Measurements from ENCODE around the gene ALDH1A3.

Gene ALDH1A3

GRCh38 chr15:100885116-100885515 is 5.5 kb downstream of the ALDH1A3 start:
- Histone ChIP-seq H3K4me3 (ENCODE audit: extremely low read depth, insufficient read depth, low read length, poor library complexity, severe bottlenecking) (no peak overlapping the region), H3K9me3 (ENCODE audit: control insufficient read depth, low read length) (no peaks in the 10 kb centered on the region), H3K36me3 (ENCODE audit: control insufficient read depth, insufficient read depth, low read length) (no peaks in the 10 kb centered on the region), H3K4me1 (ENCODE audit: control insufficient read depth, insufficient read depth, low read length, poor library complexity, severe bottlenecking) (peaks cover 14% of the 10 kb centered on the region), H3K27ac (ENCODE audit: low read depth, low read length, severe bottlenecking) (no peak overlapping the region)
- 98 to 100% methylated on average over 2 to 5 of the region's 8 CpGs for WGBS, 2 experiments (ENCODE audit: insufficient coverage in 2 of 2)

GRCh38 chr15:100885811-100886210 is 6.2 kb downstream of the ALDH1A3 start:
- Histone ChIP-seq H3K4me1 (ENCODE audit: control insufficient read depth, insufficient read depth, low read length, poor library complexity, severe bottlenecking) (peaks cover 21% of the 10 kb centered on the region), H3K27ac (ENCODE audit: low read depth, low read length, severe bottlenecking) (no peak overlapping the region), H3K4me3 (ENCODE audit: extremely low read depth, insufficient read depth, low read length, poor library complexity, severe bottlenecking) (no peak overlapping the region), H3K9me3 (ENCODE audit: control insufficient read depth, low read length) (no peaks in the 10 kb centered on the region), H3K36me3 (ENCODE audit: control insufficient read depth, insufficient read depth, low read length) (no peaks in the 10 kb centered on the region)
- 80 to 86% methylated on average over 1 to 5 of the region's 7 CpGs for WGBS, 2 experiments (ENCODE audit: insufficient coverage in 2 of 2)

GRCh38 chr15:100887211-100887913 is 7.7 kb downstream of the ALDH1A3 start:
- H3K9me3 ChIP-seq (ENCODE audit: control insufficient read depth, low read length) = no peaks in the 10 kb centered on the region
- H3K27ac ChIP-seq (ENCODE audit: low read depth, low read length, severe bottlenecking) = no peak overlapping the region
- no peaks in the 10 kb centered on the region for H3K36me3 ChIP-seq (ENCODE audit: control insufficient read depth, insufficient read depth, low read length)
- H3K4me1 ChIP-seq (ENCODE audit: control insufficient read depth, insufficient read depth, low read length, poor library complexity, severe bottlenecking) = peaks cover 33% of the 10 kb centered on the region
- WGBS, 2 experiments (ENCODE audit: insufficient coverage in 2 of 2) = 90 to 93% methylated on average over 19 to 22 of the region's 22 CpGs
- no peak overlapping the region for H3K4me3 ChIP-seq (ENCODE audit: extremely low read depth, insufficient read depth, low read length, poor library complexity, severe bottlenecking)

GRCh38 chr15:100889385-100890050 is 9.9 kb downstream of the ALDH1A3 start:
- 66 to 86% methylated on average over 15 to 18 of the region's 20 CpGs for WGBS, 2 experiments (ENCODE audit: insufficient coverage in 2 of 2)
- Histone ChIP-seq H3K4me1 (ENCODE audit: control insufficient read depth, insufficient read depth, low read length, poor library complexity, severe bottlenecking) (peaks cover 33% of the 10 kb centered on the region), H3K9me3 (ENCODE audit: control insufficient read depth, low read length) (no peaks in the 10 kb centered on the region), H3K36me3 (ENCODE audit: control insufficient read depth, insufficient read depth, low read length) (no peaks in the 10 kb centered on the region), H3K4me3 (ENCODE audit: extremely low read depth, insufficient read depth, low read length, poor library complexity, severe bottlenecking) (no peak overlapping the region), H3K27ac (ENCODE audit: low read depth, low read length, severe bottlenecking) (peak overlapping the region; percentile 53)

- no peaks in the 10 kb centered on the region for H3K36me3 ChIP-seq (ENCODE audit: control insufficient read depth, insufficient read depth, low read length)
- no peak overlapping the region for H3K4me3 ChIP-seq (ENCODE audit: extremely low read depth, insufficient read depth, low read length, poor library complexity, severe bottlenecking)
- WGBS, 2 experiments (ENCODE audit: insufficient coverage in 2 of 2) = 83 to 85% methylated on average over 7 to 8 of the region's 10 CpGs
- peaks cover 33% of the 10 kb centered on the region for H3K4me1 ChIP-seq (ENCODE audit: control insufficient read depth, insufficient read depth, low read length, poor library complexity, severe bottlenecking)
- no peak overlapping the region for H3K27ac ChIP-seq (ENCODE audit: low read depth, low read length, severe bottlenecking)
- no peaks in the 10 kb centered on the region for H3K9me3 ChIP-seq (ENCODE audit: control insufficient read depth, low read length)
Measured at GRCh38 chr15:100890051-100890720, 10.6 kb downstream of the ALDH1A3 start.

- H3K4me1 ChIP-seq (ENCODE audit: control insufficient read depth, insufficient read depth, low read length, poor library complexity, severe bottlenecking) = peaks cover 33% of the 10 kb centered on the region
- no peaks in the 10 kb centered on the region for H3K36me3 ChIP-seq (ENCODE audit: control insufficient read depth, insufficient read depth, low read length)
- WGBS, 2 experiments (ENCODE audit: insufficient coverage in 2 of 2) = 93 to 94% methylated on average over 4 to 5 of the region's 6 CpGs
- no peak overlapping the region for H3K4me3 ChIP-seq (ENCODE audit: extremely low read depth, insufficient read depth, low read length, poor library complexity, severe bottlenecking)
- H3K27ac ChIP-seq (ENCODE audit: low read depth, low read length, severe bottlenecking) = no peak overlapping the region
- no peaks in the 10 kb centered on the region for H3K9me3 ChIP-seq (ENCODE audit: control insufficient read depth, low read length)
Measured at GRCh38 chr15:100890850-100891249, 11.2 kb downstream of the ALDH1A3 start.

GRCh38 chr15:100891307-100892012 is 11.8 kb downstream of the ALDH1A3 start:
- Histone ChIP-seq H3K36me3 (ENCODE audit: control insufficient read depth, insufficient read depth, low read length) (no peaks in the 10 kb centered on the region), H3K9me3 (ENCODE audit: control insufficient read depth, low read length) (no peaks in the 10 kb centered on the region), H3K27ac (ENCODE audit: low read depth, low read length, severe bottlenecking) (peak overlapping the region; percentile 10), H3K4me3 (ENCODE audit: extremely low read depth, insufficient read depth, low read length, poor library complexity, severe bottlenecking) (no peak overlapping the region), H3K4me1 (ENCODE audit: control insufficient read depth, insufficient read depth, low read length, poor library complexity, severe bottlenecking) (peaks cover 33% of the 10 kb centered on the region)
- 65 to 72% methylated on average over 17 to 18 of the region's 21 CpGs for WGBS, 2 experiments (ENCODE audit: insufficient coverage in 2 of 2)

GRCh38 chr15:100892013-100892355 is 12.4 kb downstream of the ALDH1A3 start:
- peaks cover 33% of the 10 kb centered on the region for H3K4me1 ChIP-seq (ENCODE audit: control insufficient read depth, insufficient read depth, low read length, poor library complexity, severe bottlenecking)
- H3K36me3 ChIP-seq (ENCODE audit: control insufficient read depth, insufficient read depth, low read length) = no peaks in the 10 kb centered on the region
- peak overlapping the region; percentile 4 for H3K27ac ChIP-seq (ENCODE audit: low read depth, low read length, severe bottlenecking)
- 71 to 83% methylated on average over 3 to 4 of the region's 6 CpGs for WGBS, 2 experiments (ENCODE audit: insufficient coverage in 2 of 2)
- H3K4me3 ChIP-seq (ENCODE audit: extremely low read depth, insufficient read depth, low read length, poor library complexity, severe bottlenecking) = no peak overlapping the region
- H3K9me3 ChIP-seq (ENCODE audit: control insufficient read depth, low read length) = no peaks in the 10 kb centered on the region

- whole genome bisulfite sequencing, 2 experiments (ENCODE audit: insufficient coverage in 2 of 2) = 81 to 97% methylated on average over 3 to 6 of the region's 6 CpGs
- no peak overlapping the region for H3K4me3 ChIP-seq (ENCODE audit: extremely low read depth, insufficient read depth, low read length, poor library complexity, severe bottlenecking)
- no peak overlapping the region for H3K27ac ChIP-seq (ENCODE audit: low read depth, low read length, severe bottlenecking)
- peaks cover 33% of the 10 kb centered on the region for H3K4me1 ChIP-seq (ENCODE audit: control insufficient read depth, insufficient read depth, low read length, poor library complexity, severe bottlenecking)
- H3K36me3 ChIP-seq (ENCODE audit: control insufficient read depth, insufficient read depth, low read length) = no peaks in the 10 kb centered on the region
- H3K9me3 ChIP-seq (ENCODE audit: control insufficient read depth, low read length) = no peaks in the 10 kb centered on the region
Measured at GRCh38 chr15:100893261-100893963, 13.8 kb downstream of the ALDH1A3 start.

- no peaks in the 10 kb centered on the region for H3K36me3 ChIP-seq (ENCODE audit: control insufficient read depth, insufficient read depth, low read length)
- WGBS, 2 experiments (ENCODE audit: insufficient coverage in 2 of 2) = 87 to 91% methylated on average over 8 to 9 of the region's 9 CpGs
Measured at GRCh38 chr15:100893964-100894295, 14.3 kb downstream of the ALDH1A3 start.

More at GRCh38 chr15:100893964-100894295, 14.3 kb downstream of the ALDH1A3 start:
- Histone ChIP-seq H3K4me3 (ENCODE audit: extremely low read depth, insufficient read depth, low read length, poor library complexity, severe bottlenecking) (no peak overlapping the region), H3K9me3 (ENCODE audit: control insufficient read depth, low read length) (no peaks in the 10 kb centered on the region), H3K4me1 (ENCODE audit: control insufficient read depth, insufficient read depth, low read length, poor library complexity, severe bottlenecking) (peaks cover 30% of the 10 kb centered on the region), H3K27ac (ENCODE audit: low read depth, low read length, severe bottlenecking) (no peak overlapping the region)

Data from mesodermal cell (in vitro differentiated cells).